Upper lobe of left lung (tissue), 6 donors: ENCODE data around the gene MMP11. TPM values are rescaled to one million over a fixed set of nuclear protein-coding genes. Genes with fewer than 3 reads are reported as not detected.

Source experiments
- ATAC-seq, 2 donors: fragments of 200-7000 bp; cut with Tn5 transposase; one replicate each; pipeline ENCODE4 v1.9.1; 2022; ENCODE audit warnings: mild to moderate bottlenecking in 2 of 2, moderate library complexity in 2 of 2; ENCODE audit not compliant: low FRiP score in 2 of 2
- DNase-seq, 2 donors: peaks; one replicate each; pipeline ENCODE4 v3.0.0-alpha.2; 2019 to 2020
- H3K27ac ChIP-seq, 4 donors: fragments of 200-600 bp; sonication (generic); one replicate each; pipeline ENCODE4 v1.5.1; 2016 to 2019
- H3K27me3 ChIP-seq, 4 donors: fragments of 200-600 bp; sonication (generic); one replicate each; pipeline ENCODE4 v1.5.1; 2017 to 2019
- H3K36me3 ChIP-seq, 4 donors: fragments of 200-600 bp; sonication (generic); one replicate each; pipeline ENCODE4 v1.5.1; 2016 to 2019
- H3K4me1 ChIP-seq, 4 donors: fragments of 200-600 bp; sonication (generic); one replicate each; pipeline ENCODE4 v1.5.1; 2018 to 2019
- H3K4me3 ChIP-seq, 4 donors: fragments of 200-600 bp; sonication (generic); one replicate each; pipeline ENCODE4 v1.5.1; 2017 to 2019; ENCODE audit warnings: mild to moderate bottlenecking in 2 of 4, moderate library complexity in 1 of 4
- H3K9me3 ChIP-seq, 4 donors: fragments of 200-600 bp; sonication (generic); one replicate each; pipeline ENCODE4 v1.5.1; 2018 to 2019
- EP300 ChIP-seq, 4 donors: sonication (generic); formaldehyde crosslinking; IDR thresholded peaks; one replicate each; pipeline ENCODE4 v1.5.1; 2017; ENCODE audit warnings: antibody characterized with exemption in 4 of 4, control low read depth in 2 of 4
- POLR2A ChIP-seq, 4 donors: fragments of 450-650 bp; IDR thresholded peaks; one replicate each; pipeline ENCODE4 v1.5.1; 2016 to 2017; ENCODE audit warnings: antibody characterized with exemption in 4 of 4, mild to moderate bottlenecking in 2 of 4
- POLR2AphosphoS5 ChIP-seq, 2 donors: sonication (generic); formaldehyde crosslinking; IDR thresholded peaks; one replicate each; pipeline ENCODE4 v1.5.1; 2017; ENCODE audit warnings: antibody characterized with exemption in 2 of 2
- WGBS, 2 donors: methylation state at CpG; one replicate each; pipeline ENCODE4 v1.1.5; 2017 to 2018; 5-methylcytosine and 5-hydroxymethylcytosine counted together
- total RNA-seq, 6 donors: library from RNA; depleted of rRNA in 4 of 6; stranded (reverse); fragments of >200 nt in 4 of 6; gene quantifications; one replicate each; pipeline versions ENCODE4 v1.1.0 to v1.2.1, GENCODE V29; 2016 to 2021
- TF ChIP-seq, protein P1 (sequence below), 6 experiments: fragments of 450-650 bp in 4 of 6; fragments of 200-600 bp in 2 of 6; sonication (generic) in 2 of 6; IDR thresholded peaks; one replicate each; pipeline ENCODE4 v1.5.1; 2016 to 2019; ENCODE audit warnings: antibody characterized with exemption in 6 of 6
- donor health status: DM: no; HTN: no; CAD: no; lungs with moderate emphysema.
- donor health status: DM: no; HTN: yes; CAD: no; lungs with severe emphysema.

MMP11 gene
- total RNA-seq, 6 donors from 2014 or later = 0.57 to 7.7 (median 2.9) TPM; not detected in 3

DNA sequence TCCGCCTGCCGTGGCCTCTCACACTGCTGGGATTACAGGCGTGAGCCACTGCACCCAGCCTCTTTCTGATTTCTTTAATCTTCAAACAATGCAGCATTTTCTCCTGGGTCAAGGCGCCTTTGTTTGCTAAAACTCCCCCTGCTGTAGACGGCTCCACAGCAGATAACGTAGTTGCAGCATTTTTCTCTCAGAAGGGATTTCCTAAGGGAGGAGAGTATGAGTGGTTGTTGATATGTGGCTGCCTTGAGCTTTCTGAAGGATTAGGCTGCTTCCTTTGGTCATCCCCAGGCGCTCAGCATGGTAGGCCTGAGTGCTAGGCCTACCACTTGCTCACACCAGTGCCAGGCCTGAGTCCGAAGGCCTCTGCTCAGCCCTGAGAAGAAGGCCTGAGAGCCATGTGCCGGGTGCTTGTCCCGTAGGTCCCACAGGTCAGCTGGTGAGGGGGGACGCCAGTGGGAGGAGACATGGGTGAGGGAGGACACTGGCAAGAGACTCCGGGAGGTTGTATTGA lies 32.2 kb downstream of the MMP11 start:
- TF ChIP-seq POLR2AphosphoS5 (IDR thresholded peaks at IDR 0.05) (no peak), EP300 (IDR thresholded peaks at IDR 0.05) (no peak), POLR2A (IDR thresholded peaks at IDR 0.05) (no peak)
- TF ChIP-seq, protein P1, sequence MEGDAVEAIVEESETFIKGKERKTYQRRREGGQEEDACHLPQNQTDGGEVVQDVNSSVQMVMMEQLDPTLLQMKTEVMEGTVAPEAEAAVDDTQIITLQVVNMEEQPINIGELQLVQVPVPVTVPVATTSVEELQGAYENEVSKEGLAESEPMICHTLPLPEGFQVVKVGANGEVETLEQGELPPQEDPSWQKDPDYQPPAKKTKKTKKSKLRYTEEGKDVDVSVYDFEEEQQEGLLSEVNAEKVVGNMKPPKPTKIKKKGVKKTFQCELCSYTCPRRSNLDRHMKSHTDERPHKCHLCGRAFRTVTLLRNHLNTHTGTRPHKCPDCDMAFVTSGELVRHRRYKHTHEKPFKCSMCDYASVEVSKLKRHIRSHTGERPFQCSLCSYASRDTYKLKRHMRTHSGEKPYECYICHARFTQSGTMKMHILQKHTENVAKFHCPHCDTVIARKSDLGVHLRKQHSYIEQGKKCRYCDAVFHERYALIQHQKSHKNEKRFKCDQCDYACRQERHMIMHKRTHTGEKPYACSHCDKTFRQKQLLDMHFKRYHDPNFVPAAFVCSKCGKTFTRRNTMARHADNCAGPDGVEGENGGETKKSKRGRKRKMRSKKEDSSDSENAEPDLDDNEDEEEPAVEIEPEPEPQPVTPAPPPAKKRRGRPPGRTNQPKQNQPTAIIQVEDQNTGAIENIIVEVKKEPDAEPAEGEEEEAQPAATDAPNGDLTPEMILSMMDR (IDR thresholded peaks at IDR 0.05) = no peak
- Histone ChIP-seq H3K27ac (no peak overlapping the region), H3K36me3 (peaks cover 31 to 100% (median 69%) of the 10 kb centered on the region in 4 donors), H3K4me3 (no peak overlapping the region), H3K9me3 (no peaks in the 10 kb centered on the region), H3K4me1 (no peaks in the 10 kb centered on the region), H3K27me3 (no peaks in the 10 kb centered on the region)
- DNase-seq (no peak), ATAC-seq (no peak)
- WGBS, 2 donors = 79 to 85% methylated on average over 12 of the region's 12 CpGs

DNA sequence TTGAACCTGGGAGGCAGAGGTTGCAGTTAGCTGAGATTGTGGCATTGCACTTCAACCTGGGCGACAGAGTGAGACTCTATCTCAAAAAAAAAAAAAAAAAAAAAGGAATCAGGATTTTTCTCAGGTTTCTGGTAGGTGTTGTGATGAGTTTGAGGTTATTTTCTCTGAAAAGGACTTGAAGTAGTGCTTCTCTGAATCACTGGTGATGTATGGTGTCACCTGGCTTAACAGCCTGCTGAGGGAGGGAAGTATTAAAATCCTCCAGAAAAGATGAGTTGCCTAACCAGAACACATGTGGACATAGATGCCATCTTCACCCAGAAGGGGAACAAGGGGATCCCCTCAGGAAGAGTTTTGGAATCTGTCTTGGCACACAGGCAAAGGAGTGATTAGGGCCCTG lies 34.2 kb downstream of the MMP11 start:
- Histone ChIP-seq H3K9me3 (no peaks in the 10 kb centered on the region), H3K36me3 (peaks cover 17 to 100% (median 58%) of the 10 kb centered on the region in 4 donors), H3K4me1 (no peaks in the 10 kb centered on the region), H3K4me3 (no peak overlapping the region), H3K27ac (no peak overlapping the region), H3K27me3 (no peaks in the 10 kb centered on the region)
- DNase-seq = no peak
- WGBS, 2 donors = 91 to 100% methylated on average over 1 of the region's 1 CpG
- no peak for ATAC-seq
- TF ChIP-seq POLR2A (IDR thresholded peaks at IDR 0.05) (no peak), POLR2AphosphoS5 (IDR thresholded peaks at IDR 0.05) (no peak), EP300 (IDR thresholded peaks at IDR 0.05) (no peak)
- TF ChIP-seq, protein P1 (IDR thresholded peaks at IDR 0.05) = no peak

DNA sequence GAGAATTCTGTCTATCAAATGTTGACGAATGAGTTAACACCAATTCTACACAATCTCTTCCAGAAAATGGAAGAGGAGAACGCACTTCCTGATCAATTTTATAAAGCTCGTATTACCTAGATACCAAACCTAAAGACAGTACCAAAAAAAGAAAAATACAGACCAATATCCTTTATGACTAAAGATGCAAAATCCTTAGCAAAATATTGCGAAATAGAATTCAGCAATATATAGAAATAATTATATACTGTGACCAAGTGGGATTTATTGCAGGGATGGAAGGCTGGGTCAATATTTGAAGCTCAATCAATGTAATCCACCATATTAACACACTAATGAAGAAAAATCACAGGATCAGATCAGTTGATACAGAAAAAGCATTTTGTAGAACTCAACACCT lies 39.7 kb downstream of the MMP11 start:
- Histone ChIP-seq H3K4me1 (no peaks in the 10 kb centered on the region), H3K27me3 (no peaks in the 10 kb centered on the region), H3K9me3 (no peaks in the 10 kb centered on the region), H3K36me3 (peaks cover 5 to 85% (median 38%) of the 10 kb centered on the region in 4 donors), H3K4me3 (no peak overlapping the region), H3K27ac (no peak overlapping the region)
- no peak for TF ChIP-seq POLR2AphosphoS5 (IDR thresholded peaks at IDR 0.05)
- TF ChIP-seq EP300 (IDR thresholded peaks at IDR 0.05) = no peak
- TF ChIP-seq, protein P1 (IDR thresholded peaks at IDR 0.05) = no peak
- no peak for TF ChIP-seq POLR2A (IDR thresholded peaks at IDR 0.05)
- ATAC-seq (no peak), DNase-seq (no peak)
- 95 to 98% methylated on average over 4 of the region's 4 CpGs for WGBS, 2 donors

DNA sequence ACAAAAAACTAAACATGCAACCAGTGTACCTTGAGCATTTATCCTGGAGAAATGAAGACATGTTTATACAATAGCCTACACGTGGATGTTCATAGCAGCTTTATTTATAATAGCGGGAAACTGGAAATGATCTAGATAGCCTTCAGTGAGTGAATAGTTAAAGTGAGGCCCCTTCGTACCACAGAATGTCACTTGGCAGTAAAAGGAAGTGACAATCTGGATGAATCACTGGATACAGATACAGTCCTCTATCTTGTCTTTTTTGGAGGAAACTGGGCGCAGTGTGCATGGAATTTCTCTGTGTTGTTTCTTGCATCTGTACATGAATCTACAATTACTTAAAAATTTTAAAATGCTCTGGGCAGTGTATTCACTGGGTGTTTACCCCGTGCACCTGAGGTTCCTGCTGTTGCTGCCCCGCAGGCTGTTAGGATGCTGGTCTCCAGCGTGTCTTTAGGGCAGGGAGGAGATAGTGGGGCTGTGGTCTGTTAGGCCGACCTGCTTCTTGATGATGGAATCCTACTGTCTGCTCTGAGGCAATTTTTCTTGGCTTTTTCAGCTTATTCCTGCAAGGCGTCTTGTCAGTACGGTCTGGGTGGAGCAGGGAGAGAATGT lies 43.0 kb downstream of the MMP11 start:
- Histone ChIP-seq H3K27ac (no peak overlapping the region), H3K27me3 (no peaks in the 10 kb centered on the region), H3K4me3 (no peak overlapping the region), H3K9me3 (no peaks in the 10 kb centered on the region), H3K4me1 (no peaks in the 10 kb centered on the region), H3K36me3 (peaks cover 10 to 85% (median 50%) of the 10 kb centered on the region in 4 donors)
- TF ChIP-seq EP300 (IDR thresholded peaks at IDR 0.05) (no peak), POLR2AphosphoS5 (IDR thresholded peaks at IDR 0.05) (no peak), POLR2A (IDR thresholded peaks at IDR 0.05) (no peak)
- TF ChIP-seq, protein P1 (IDR thresholded peaks at IDR 0.05) = no peak
- WGBS, 2 donors = 75 to 88% methylated on average over 9 to 10 of the region's 10 CpGs
- DNase-seq (no peak), ATAC-seq (no peak)
